GM10248 (cell line): ENCODE measurements around the gene ZBTB38.

Experiments used
- CTCF ChIA-PET: fragments of 300-600 bp; sonication (Branson Sonifier 250); formaldehyde crosslinking; extraction: SDS; loops from one replicate; lab custom pipeline; 2021; ENCODE audit warnings: antibody characterized with exemption; lab: Yijun Ruan, JAX
- POLR2A ChIA-PET: fragments of 350-650 bp; sonication (Branson Sonifier 250); formaldehyde crosslinking; extraction: SDS; loops from one replicate; lab custom pipeline; 2020; ENCODE audit warnings: antibody characterized with exemption; lab: Yijun Ruan, JAX
- DNase-seq: peaks from one replicate; pipeline ENCODE4 v3.0.0; 2012; ENCODE audit errors: extremely low spot score
- TF ChIP-seq, protein P1 (sequence below): IDR thresholded peaks from 2 replicates; pipeline ENCODE4 v1.5.1; 2012; ENCODE audit warnings: mild to moderate bottlenecking, low read depth; ENCODE audit errors: extremely low read depth, missing control alignments, control extremely low read depth

Gene ZBTB38

DNA sequence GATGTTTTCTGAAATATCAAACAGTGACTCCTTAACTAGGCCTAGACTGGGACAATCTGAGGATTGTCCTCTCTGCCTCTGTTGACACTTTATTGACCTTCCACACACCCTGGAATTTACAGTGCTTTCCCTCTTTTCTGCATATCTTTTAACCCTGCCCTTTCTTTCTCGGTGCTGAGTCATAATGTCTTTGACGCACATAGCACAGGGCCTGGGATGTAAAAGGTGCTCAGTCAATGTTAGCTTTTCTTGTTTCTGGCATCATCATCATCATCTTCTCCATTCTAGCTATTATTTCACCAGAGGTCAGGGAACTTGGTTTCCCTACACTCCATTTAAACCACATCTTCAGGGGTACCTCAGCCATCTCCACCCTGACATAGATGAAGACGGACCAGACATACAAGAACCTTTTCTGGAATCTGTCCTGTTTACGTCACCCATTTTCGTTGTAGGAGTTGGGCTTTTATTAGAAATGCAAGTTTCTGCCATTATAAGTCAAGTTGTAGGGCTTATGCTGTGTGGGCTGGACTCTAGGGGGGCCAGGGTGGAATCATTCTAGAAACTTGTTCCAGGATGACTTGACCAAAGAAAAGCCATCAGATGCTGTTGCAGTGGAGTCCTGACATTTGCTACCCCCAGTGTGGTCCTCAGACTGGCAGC lies 46.6 kb downstream of the ZBTB38 start:
- ChIA-PET POLR2A (no interaction called here), CTCF (interaction anchor here (1.5 kb wide), 1 partner anchor 9 kb away, joined by 3 read pairs; no protein-coding TSS in a partner anchor)
- TF ChIP-seq, protein P1, sequence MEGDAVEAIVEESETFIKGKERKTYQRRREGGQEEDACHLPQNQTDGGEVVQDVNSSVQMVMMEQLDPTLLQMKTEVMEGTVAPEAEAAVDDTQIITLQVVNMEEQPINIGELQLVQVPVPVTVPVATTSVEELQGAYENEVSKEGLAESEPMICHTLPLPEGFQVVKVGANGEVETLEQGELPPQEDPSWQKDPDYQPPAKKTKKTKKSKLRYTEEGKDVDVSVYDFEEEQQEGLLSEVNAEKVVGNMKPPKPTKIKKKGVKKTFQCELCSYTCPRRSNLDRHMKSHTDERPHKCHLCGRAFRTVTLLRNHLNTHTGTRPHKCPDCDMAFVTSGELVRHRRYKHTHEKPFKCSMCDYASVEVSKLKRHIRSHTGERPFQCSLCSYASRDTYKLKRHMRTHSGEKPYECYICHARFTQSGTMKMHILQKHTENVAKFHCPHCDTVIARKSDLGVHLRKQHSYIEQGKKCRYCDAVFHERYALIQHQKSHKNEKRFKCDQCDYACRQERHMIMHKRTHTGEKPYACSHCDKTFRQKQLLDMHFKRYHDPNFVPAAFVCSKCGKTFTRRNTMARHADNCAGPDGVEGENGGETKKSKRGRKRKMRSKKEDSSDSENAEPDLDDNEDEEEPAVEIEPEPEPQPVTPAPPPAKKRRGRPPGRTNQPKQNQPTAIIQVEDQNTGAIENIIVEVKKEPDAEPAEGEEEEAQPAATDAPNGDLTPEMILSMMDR = no peak
- no peak for DNase-seq

DNA sequence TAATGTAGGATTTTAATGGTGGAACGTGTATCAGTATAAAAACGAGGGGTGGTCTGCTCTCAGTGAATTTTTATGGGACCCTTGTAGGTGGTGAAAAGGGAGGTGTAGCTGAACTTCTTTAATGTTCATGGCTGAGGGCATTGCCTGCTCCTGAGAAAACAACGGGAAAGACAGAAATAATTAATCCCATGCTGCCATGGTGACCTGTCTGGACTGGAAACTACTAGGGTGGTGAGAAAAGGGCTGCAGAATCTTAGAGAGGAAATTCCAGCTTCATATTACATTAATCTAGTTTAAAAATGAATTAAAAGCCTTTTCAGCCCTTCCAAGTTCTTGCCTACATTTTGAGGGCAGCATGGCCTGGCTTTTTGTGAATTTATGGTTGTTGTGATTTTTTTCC lies 47.6 kb downstream of the ZBTB38 start:
- TF ChIP-seq, protein P1 = no peak
- ChIA-PET POLR2A (no interaction called here), CTCF (interaction anchor here (1.2 to 1.6 kb wide), 4 partner anchors 8 to 145 kb away, joined by 3 to 6 read pairs (median 5); no protein-coding TSS in a partner anchor)
- DNase-seq = no peak
